Esophagus squamous epithelium (tissue), 5 donors: Measurements from ENCODE around the gene RPTOR. TPM values are rescaled to one million over a fixed set of nuclear protein-coding genes. Genes with fewer than 3 reads are reported as not detected.
"Not testable (repeated sequence)": the region's sequence is repeated elsewhere in the genome, so short reads cannot be mapped to it uniquely, and the experiment has no call there.

Source experiments
- DNase-seq: peaks from one replicate; lab custom pipeline; 2025; lab: John Stamatoyannopoulos, UW
- H3K27ac ChIP-seq, 4 donors: fragments of 200-600 bp; sonication (generic); one replicate each; pipeline ENCODE4 v1.5.1; 2016 to 2019; ENCODE audit warnings: mild to moderate bottlenecking in 1 of 4
- H3K27me3 ChIP-seq, 4 donors: fragments of 200-600 bp; sonication (generic); 1 replicate in 3 of 4; 2 replicates in 1 of 4; pipeline versions ENCODE4 v1.5.1 to v1.6.0; 2017 to 2021; ENCODE audit warnings: antibody characterized with exemption in 1 of 4
- H3K36me3 ChIP-seq, 3 donors: fragments of 200-600 bp; sonication (generic); one replicate each; pipeline ENCODE4 v1.5.1; 2016 to 2019
- H3K4me1 ChIP-seq, 3 donors: fragments of 200-600 bp; sonication (generic); one replicate each; pipeline ENCODE4 v1.5.1; 2017 to 2019
- H3K4me3 ChIP-seq, 4 donors: fragments of 200-600 bp; sonication (generic); 1 replicate in 3 of 4; 2 replicates in 1 of 4; pipeline ENCODE4 v1.5.1; 2016 to 2019; ENCODE audit warnings: mild to moderate bottlenecking in 2 of 4, moderate library complexity in 1 of 4
- H3K9me3 ChIP-seq, 3 donors: fragments of 200-600 bp; sonication (generic); one replicate each; pipeline ENCODE4 v1.5.1; 2016 to 2019
- CTCF ChIP-seq, 6 experiments: fragments of 450-650 bp in 4 of 6; fragments of 200-600 bp in 2 of 6; sonication (generic) in 2 of 6; IDR thresholded peaks; one replicate each; pipeline ENCODE4 v1.5.1; 2016 to 2019; ENCODE audit warnings: antibody characterized with exemption in 6 of 6, mild to moderate bottlenecking in 4 of 6, moderate library complexity in 4 of 6
- POLR2A ChIP-seq, 4 donors: fragments of 450-650 bp; IDR thresholded peaks; one replicate each; pipeline ENCODE4 v1.6.1; 2017; ENCODE audit warnings: antibody characterized with exemption in 4 of 4, mild to moderate bottlenecking in 4 of 4, moderate library complexity in 3 of 4
- WGBS, 2 donors: methylation state at CpG; one replicate each; pipeline ENCODE4 v1.1.5; 2018; 5-methylcytosine and 5-hydroxymethylcytosine counted together
- intact Hi-C: fragments of 100-400 bp; cut with DNase I; formaldehyde crosslinking; loops from one replicate; pipeline ENCODE4 v1.15.0; 2022
- total RNA-seq, 4 donors: library from RNA; depleted of rRNA; stranded (reverse); fragments of >200 nt; gene quantifications; one replicate each; pipeline ENCODE4 v1.1.0, GENCODE V29; 2016
- donor health status: DM: yes; HTN: yes; CAD: no.

Gene RPTOR
- total RNA-seq, 4 donors from 2014 or later = 11.7 to 27.8 (median 22.8) TPM

- no peak for DNase-seq
- no peak overlapping the region for H3K4me3 ChIP-seq
- 62 to 81% methylated on average over 2 of the region's 2 CpGs for WGBS, 2 donors
- intact Hi-C loops = no loop called here
- H3K4me1 ChIP-seq = peaks cover 0 to 8% (median 0%) of the 10 kb centered on the region in 3 donors
- TF ChIP-seq CTCF (IDR thresholded peaks at IDR 0.05) (no peak), POLR2A (IDR thresholded peaks at IDR 0.05) (no peak)
- H3K27ac ChIP-seq = no peak overlapping the region
- H3K9me3 ChIP-seq = no peaks in the 10 kb centered on the region
- H3K36me3 ChIP-seq = no peaks in the 10 kb centered on the region
- H3K27me3 ChIP-seq = peaks cover 0 to 92% (median 0%) of the 10 kb centered on the region in 4 donors
These were observed 41.6 kb upstream of the RPTOR start for GRCh38 chr17:80503031-80503430.

- no peak overlapping the region for H3K27ac ChIP-seq
- H3K4me1 ChIP-seq = peaks cover 0 to 8% (median 0%) of the 10 kb centered on the region in 3 donors
- H3K36me3 ChIP-seq = no peaks in the 10 kb centered on the region
- peaks cover 0 to 90% (median 0%) of the 10 kb centered on the region in 4 donors for H3K27me3 ChIP-seq
- no peak for DNase-seq
- H3K9me3 ChIP-seq = no peaks in the 10 kb centered on the region
- intact Hi-C loops = no loop called here
- TF ChIP-seq POLR2A (IDR thresholded peaks at IDR 0.05) (no peak), CTCF (IDR thresholded peaks at IDR 0.05) (no peak)
- no peak overlapping the region for H3K4me3 ChIP-seq
These were observed 40.7 kb upstream of the RPTOR start for GRCh38 chr17:80503921-80504320.

GRCh38 chr17:80504686-80505413 lies 39.8 kb upstream of the RPTOR start:
- H3K27ac ChIP-seq = no peak overlapping the region
- H3K36me3 ChIP-seq = no peaks in the 10 kb centered on the region
- DNase-seq = no peak
- H3K4me1 ChIP-seq = peaks cover 0 to 8% (median 0%) of the 10 kb centered on the region in 3 donors
- H3K9me3 ChIP-seq = no peaks in the 10 kb centered on the region
- TF ChIP-seq POLR2A (IDR thresholded peaks at IDR 0.05) = no peak
- TF ChIP-seq CTCF (IDR thresholded peaks at IDR 0.05) = no peak
- 31 to 32% methylated on average over 8 of the region's 8 CpGs for WGBS, 2 donors
- H3K4me3 ChIP-seq = no peak overlapping the region
- intact Hi-C loops = no loop called here
- H3K27me3 ChIP-seq = peaks cover 0 to 83% (median 0%) of the 10 kb centered on the region in 4 donors

- H3K27me3 ChIP-seq = peaks cover 0 to 82% (median 0%) of the 10 kb centered on the region in 4 donors
- H3K4me3 ChIP-seq, DNase-seq, H3K36me3 ChIP-seq, intact Hi-C loops, H3K9me3 ChIP-seq, H3K27ac ChIP-seq, H3K4me1 ChIP-seq: not testable (repeated sequence)
- WGBS, 2 donors = 32 to 56% methylated on average over 4 of the region's 4 CpGs
These were observed 37.5 kb upstream of the RPTOR start for GRCh38 chr17:80507177-80507576.

- 56 to 75% methylated on average over 2 to 3 of the region's 3 CpGs for WGBS, 2 donors
- TF ChIP-seq POLR2A (IDR thresholded peaks at IDR 0.05) = no peak
- no peak for TF ChIP-seq CTCF (IDR thresholded peaks at IDR 0.05)
These were observed 36.7 kb upstream of the RPTOR start for GRCh38 chr17:80507965-80508364.

More at GRCh38 chr17:80507965-80508364, 36.7 kb upstream of the RPTOR start:
- no peaks in the 10 kb centered on the region for H3K4me1 ChIP-seq
- peaks cover 0 to 82% (median 0%) of the 10 kb centered on the region in 4 donors for H3K27me3 ChIP-seq
- no peaks in the 10 kb centered on the region for H3K9me3 ChIP-seq
- no peak overlapping the region for H3K4me3 ChIP-seq
- no peak overlapping the region for H3K27ac ChIP-seq
- intact Hi-C loops = no loop called here
- no peaks in the 10 kb centered on the region for H3K36me3 ChIP-seq
- no peak for DNase-seq
